Calu3 (cell line): ENCODE results near the gene ABTB2. TPM values are rescaled to one million over a fixed set of nuclear protein-coding genes. Genes with fewer than 3 reads are reported as not detected.
A peak's percentile ranks its signal among the peaks of the same experiment; 100 is the strongest.

ENCODE experiments used
- BruUV-seq: library from RNA; stranded (reverse); fragments of 400-500 nt; replicated peaks from 2 replicates; lab custom pipeline; 2021; lab: Mats Ljungman, UMichigan
- CTCF ChIA-PET: fragments of 300-600 bp; sonication (Branson Sonifier 250); formaldehyde crosslinking; loops from one replicate; lab custom pipeline; 2022; ENCODE audit warnings: antibody characterized with exemption; lab: Charles Lee
- DNase-seq: peaks from one replicate; pipeline ENCODE4 v3.0.0; 2022
- H3K27ac Mint-ChIP-seq: one replicate; pipeline ENCODE4 v1.8.0; 2022; ENCODE audit warnings: mixed read lengths; ENCODE audit not compliant: unreplicated experiment
- H3K27me3 Mint-ChIP-seq: one replicate; pipeline ENCODE4 v1.8.0; 2022; ENCODE audit warnings: mixed read lengths; ENCODE audit not compliant: unreplicated experiment
- H3K36me3 Mint-ChIP-seq: one replicate; pipeline ENCODE4 v1.8.0; 2022; ENCODE audit warnings: mild to moderate bottlenecking, moderate library complexity, mixed read lengths; ENCODE audit not compliant: insufficient read depth, unreplicated experiment
- H3K4me1 Mint-ChIP-seq: one replicate; pipeline ENCODE4 v1.8.0; 2022; ENCODE audit warnings: mild to moderate bottlenecking, low read depth, mixed read lengths; ENCODE audit not compliant: unreplicated experiment
- H3K4me3 Mint-ChIP-seq: one replicate; pipeline ENCODE4 v1.8.0; 2022; ENCODE audit warnings: mild to moderate bottlenecking, low read depth, moderate library complexity, mixed read lengths; ENCODE audit not compliant: unreplicated experiment
- H3K9me3 Mint-ChIP-seq: one replicate; pipeline ENCODE4 v1.8.0; 2022; ENCODE audit warnings: low read depth, mixed read lengths; ENCODE audit not compliant: unreplicated experiment
- CTCF ChIP-seq: fragments of 200-600 bp; IDR thresholded peaks from one replicate; pipeline ENCODE4 v1.8.0; 2022; ENCODE audit warnings: antibody characterized with exemption; ENCODE audit not compliant: unreplicated experiment
- intact Hi-C: fragments of 100-400 bp; cut with micrococcal nuclease; formaldehyde crosslinking; loops from one replicate; pipeline ENCODE4 v1.10.0; 2022; ENCODE audit not compliant: unreplicated experiment
- total RNA-seq: library from RNA; stranded (reverse); gene quantifications from 2 replicates; pipeline ENCODE4 v1.2.3, GENCODE V29; 2022

Gene ABTB2
- total RNA-seq, 1 experiment from 2014 or later = 24.8 TPM

DNA sequence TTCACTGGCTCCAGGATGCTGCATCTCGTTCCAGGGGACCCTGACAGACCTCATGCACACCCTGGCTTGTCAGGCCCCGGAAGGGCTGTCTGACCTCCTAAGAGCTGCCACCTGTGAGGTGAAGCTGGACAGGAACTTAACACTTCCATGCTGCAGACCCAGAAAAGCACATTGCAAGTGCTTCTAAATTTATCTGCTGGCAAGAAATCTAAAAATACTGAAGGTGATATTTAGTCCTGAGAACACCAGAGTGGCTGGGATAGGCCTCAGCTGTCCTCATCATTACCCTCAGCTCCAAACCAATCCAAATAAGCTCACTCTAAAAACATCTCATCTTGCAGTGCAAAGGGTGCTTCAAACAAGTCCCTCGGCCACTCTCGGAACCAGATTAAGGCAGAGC lies 46.7 kb downstream of the ABTB2 start:
- intact Hi-C loops = no loop called here
- H3K4me1 Mint-ChIP-seq = peaks cover 45% of the 10 kb centered on the region
- H3K27ac Mint-ChIP-seq = no peak overlapping the region
- DNase-seq = no peak
- CTCF ChIA-PET = no interaction called here
- H3K36me3 Mint-ChIP-seq = peaks cover 5% of the 10 kb centered on the region
- H3K9me3 Mint-ChIP-seq = no peaks in the 10 kb centered on the region
- H3K27me3 Mint-ChIP-seq = no peaks in the 10 kb centered on the region
- TF ChIP-seq CTCF = no peak
- no TSS peak for BruUV-seq
- H3K4me3 Mint-ChIP-seq = no peak overlapping the region

DNA sequence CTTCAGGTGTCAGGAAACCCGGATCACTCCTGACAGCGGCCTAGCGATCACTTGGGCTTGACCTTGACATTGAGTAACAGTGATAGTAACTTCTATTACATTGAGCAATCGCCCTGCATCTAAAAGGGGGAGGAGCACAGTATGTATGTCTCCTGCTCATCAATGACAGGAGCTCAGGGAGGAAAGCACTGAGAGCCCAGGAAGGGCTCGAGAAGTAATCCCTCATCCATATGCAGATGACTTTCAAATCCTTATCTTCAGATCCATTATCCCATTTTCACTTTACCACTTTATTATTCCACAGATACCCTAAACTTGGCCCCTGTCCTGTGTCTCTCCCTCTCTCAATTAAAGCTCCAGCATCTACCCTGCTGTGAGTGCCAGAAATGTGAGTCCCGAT lies 47.8 kb downstream of the ABTB2 start:
- Mint-ChIP-seq H3K27ac (peak overlapping the region; percentile 24), H3K9me3 (no peaks in the 10 kb centered on the region), H3K4me3 (no peak overlapping the region), H3K27me3 (no peaks in the 10 kb centered on the region), H3K36me3 (peaks cover 5% of the 10 kb centered on the region), H3K4me1 (peaks cover 45% of the 10 kb centered on the region)
- no peak for DNase-seq
- no TSS peak for BruUV-seq
- intact Hi-C loops = loop anchor here (5.0 kb wide), 1 partner anchor 37 kb away; no protein-coding TSS in a partner anchor
- no peak for TF ChIP-seq CTCF
- CTCF ChIA-PET = interaction anchor here (0.8 to 1.6 kb wide), 2 partner anchors 46 to 67 kb away, joined by 3 to 4 read pairs; no protein-coding TSS in a partner anchor

- H3K27me3 Mint-ChIP-seq = no peaks in the 10 kb centered on the region
- intact Hi-C loops = loop anchor here (5.0 kb wide), 1 partner anchor 38 kb away; no protein-coding TSS in a partner anchor
- H3K4me3 Mint-ChIP-seq = peak overlapping the region; percentile 34
- H3K9me3 Mint-ChIP-seq = no peaks in the 10 kb centered on the region
- no peak for TF ChIP-seq CTCF
- CTCF ChIA-PET = interaction anchor here (0.7 to 2.0 kb wide), 3 partner anchors 47 to 135 kb away, joined by 4 to 9 read pairs (median 4); no protein-coding TSS in a partner anchor
- peak overlapping the region; percentile 60 for H3K27ac Mint-ChIP-seq
- peaks cover 45% of the 10 kb centered on the region for H3K4me1 Mint-ChIP-seq
- peaks cover 5% of the 10 kb centered on the region for H3K36me3 Mint-ChIP-seq
- peak; percentile 34 for DNase-seq
- BruUV-seq = no TSS peak
Observed at GRCh38 chr11:34308913-34309585, 48.8 kb downstream of the ABTB2 start.

DNA sequence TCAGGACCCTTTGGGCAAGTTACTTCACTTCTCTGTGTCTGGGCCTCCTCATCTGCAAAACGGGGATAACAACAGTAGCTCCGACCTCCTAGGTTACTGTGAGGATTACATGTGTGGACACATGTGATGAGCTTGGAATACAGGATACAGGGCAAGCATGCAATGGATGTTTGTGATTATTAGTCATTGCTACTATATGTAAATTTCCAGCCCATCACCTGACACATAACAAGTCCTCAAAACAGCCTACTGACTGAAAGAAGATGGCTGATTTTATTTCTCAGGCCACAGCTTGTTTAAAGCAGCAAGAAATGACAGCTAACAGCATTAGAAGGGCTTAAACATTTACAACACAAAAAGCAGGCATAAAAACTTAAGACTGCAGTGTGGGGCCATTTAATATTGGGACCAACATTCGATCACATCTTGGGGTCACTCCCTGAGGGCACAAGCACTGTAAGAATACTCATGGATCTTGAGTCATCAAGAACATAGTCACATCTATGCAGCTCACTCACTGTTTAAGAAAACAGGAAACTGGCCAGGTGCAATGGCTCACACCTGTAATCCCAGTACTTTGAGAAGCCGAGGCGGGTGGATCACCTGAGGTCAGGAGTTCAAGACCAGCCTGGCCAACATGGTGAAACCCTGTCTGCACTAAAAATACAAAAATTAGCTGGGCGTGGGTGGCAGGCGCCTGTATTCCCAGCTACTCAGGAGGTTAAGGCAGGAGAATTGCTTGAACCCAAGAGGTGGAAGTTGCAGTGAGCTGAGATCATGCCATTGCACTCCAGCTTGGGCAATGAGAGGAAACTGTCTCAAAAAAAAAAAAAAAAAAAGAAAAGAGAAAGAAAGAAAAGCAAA lies 49.5 kb downstream of the ABTB2 start:
- no peak for TF ChIP-seq CTCF
- BruUV-seq = no TSS peak
- peak overlapping the region; percentile 60 for H3K27ac Mint-ChIP-seq
- H3K4me1 Mint-ChIP-seq = peaks cover 45% of the 10 kb centered on the region
- H3K4me3 Mint-ChIP-seq = no peak overlapping the region
- CTCF ChIA-PET = interaction anchor here (0.7 to 2.0 kb wide), 2 partner anchors 74 to 134 kb away, joined by 4 to 9 read pairs; no protein-coding TSS in a partner anchor
- H3K36me3 Mint-ChIP-seq = peaks cover 5% of the 10 kb centered on the region
- H3K9me3 Mint-ChIP-seq = no peaks in the 10 kb centered on the region
- no peaks in the 10 kb centered on the region for H3K27me3 Mint-ChIP-seq
- DNase-seq = peak; percentile 29
- intact Hi-C loops = loop anchor here (5.0 kb wide), 1 partner anchor 39 kb away; no protein-coding TSS in a partner anchor
